K562 (cell line): ENCODE measurements around the gene PPM1N. TPM values are rescaled to one million over a fixed set of nuclear protein-coding genes. Genes with fewer than 3 reads are reported as not detected.
A peak's percentile ranks its signal among the peaks of the same experiment; 100 is the strongest.

ENCODE experiments used
- CBX1 ChIP-seq: sonication (generic); IDR thresholded peaks from 2 replicates; pipeline ENCODE4 v1.6.1; 2016; ENCODE audit warnings: antibody characterized with exemption, low read depth, mild to moderate bottlenecking
- CBX5 ChIP-seq: IDR thresholded peaks from 2 replicates; pipeline ENCODE4 v1.6.1; 2014; ENCODE audit warnings: low read depth, borderline replicate concordance
- CREM ChIP-seq: IDR thresholded peaks from 2 replicates; pipeline ENCODE4 v1.6.1; 2014; ENCODE audit warnings: antibody characterized with exemption, low read depth
- DMBX1 ChIP-seq: fragments of 250-450 bp; sonication (Bioruptor Pico); IDR thresholded peaks from 2 replicates; pipeline ENCODE4 v1.8.0; 2022; ENCODE audit warnings: inconsistent platforms, mild to moderate bottlenecking, moderate library complexity, borderline replicate concordance
- FOXA1 ChIP-seq: fragments of 450-650 bp; IDR thresholded peaks from 2 replicates; pipeline ENCODE4 v1.6.1; 2016; ENCODE audit warnings: mild to moderate bottlenecking, borderline replicate concordance
- GABPA ChIP-seq: fragments of 200-800 bp; sonication (Bioruptor generic); conservative IDR thresholded peaks from 2 replicates; pipeline ENCODE4 v1.6.1; 2016; ENCODE audit warnings: low read depth, missing genetic modification characterization, missing compliant biosample characterization
- IRF1 ChIP-seq: sonication (generic); formaldehyde crosslinking; IDR thresholded peaks from 2 replicates; pipeline ENCODE4 v1.8.0; 2022; ENCODE audit warnings: missing genetic modification reagents, mild to moderate bottlenecking, borderline replicate concordance
- KAT7 ChIP-seq: sonication (generic); formaldehyde crosslinking; IDR thresholded peaks from 2 replicates; pipeline ENCODE4 v1.8.0; 2022; ENCODE audit warnings: missing genetic modification reagents, mild to moderate bottlenecking, borderline replicate concordance
- MAX ChIP-seq: sonication (generic); formaldehyde crosslinking; IDR thresholded peaks from 2 replicates; pipeline ENCODE4 v1.9.0; 2022; ENCODE audit warnings: mild to moderate bottlenecking, missing genetic modification reagents
- NR2C1 ChIP-seq, 2 experiments: fragments of 450-650 bp; IDR thresholded peaks; 2 replicates each; pipeline ENCODE4 v1.6.1; 2017; ENCODE audit warnings: mild to moderate bottlenecking in 2 of 2, antibody characterized with exemption in 1 of 2, inconsistent platforms in 1 of 2, missing compliant biosample characterization in 1 of 2, missing genetic modification characterization in 1 of 2
- PHF20 ChIP-seq: fragments of 450-650 bp; IDR thresholded peaks from 2 replicates; pipeline ENCODE4 v1.6.1; 2018; ENCODE audit not compliant: partially characterized antibody
- PPARD ChIP-seq: fragments of 250-450 bp; sonication (Bioruptor Pico); IDR thresholded peaks from 2 replicates; pipeline ENCODE4 v1.8.0; 2022; ENCODE audit warnings: inconsistent platforms, mild to moderate bottlenecking, moderate library complexity
- PRDM10 ChIP-seq: fragments of 450-650 bp; IDR thresholded peaks from 2 replicates; pipeline ENCODE4 v1.6.1; 2018; ENCODE audit not compliant: partially characterized antibody
- RHOXF2B ChIP-seq: fragments of 250-450 bp; sonication (Bioruptor Pico); conservative IDR thresholded peaks from 2 replicates; pipeline ENCODE4 v1.5.1; 2021
- TCF3 ChIP-seq: sonication (generic); formaldehyde crosslinking; IDR thresholded peaks from 2 replicates; pipeline ENCODE4 v1.4.0; 2020; ENCODE audit warnings: mild to moderate bottlenecking, missing genetic modification reagents
- TEAD2 ChIP-seq: fragments of 450-650 bp; IDR thresholded peaks from 2 replicates; pipeline ENCODE4 v1.6.1; 2016; ENCODE audit warnings: missing genetic modification characterization, control low read depth, missing compliant biosample characterization
- TFE3 ChIP-seq: fragments of 450-650 bp; formaldehyde crosslinking; IDR thresholded peaks from 2 replicates; pipeline ENCODE4 v1.4.0; 2020; ENCODE audit warnings: mild to moderate bottlenecking, mixed read lengths
- ZFX ChIP-seq: sonication (generic); formaldehyde crosslinking; IDR thresholded peaks from 2 replicates; pipeline ENCODE4 v1.8.0; 2022; ENCODE audit warnings: mild to moderate bottlenecking, missing genetic modification reagents, moderate library complexity
- ZNF280A ChIP-seq: fragments of 450-650 bp; IDR thresholded peaks from 2 replicates; pipeline ENCODE4 v1.6.1; 2018; ENCODE audit warnings: mild to moderate bottlenecking, low read depth; ENCODE audit not compliant: partially characterized antibody
- polyA plus RNA-seq, 8 experiments: library from polyadenylated mRNA; depleted of rRNA in 4 of 8; stranded (reverse) in 5 of 8; unstranded in 3 of 8; fragments of >200 nt; fragmentation: Nextera tagmentation in 2 of 8; fragmentation: Illumina TruSeq in 1 of 8; extraction: Ambion mirVana in 2 of 8; extraction: Trizol in 1 of 8; gene quantifications; 2 replicates each; pipeline versions ENCODE4 v1.2.1 to v1.2.3, GENCODE V29; 2011 to 2014; ENCODE audit warnings: inconsistent platforms in 1 of 8, missing spikeins in 1 of 8
- total RNA-seq, 7 experiments: library from RNA; depleted of rRNA in 6 of 7; stranded (reverse); fragments of >200 nt in 6 of 7; fragmentation: Illumina TruSeq in 2 of 7; extraction: Trizol in 2 of 7; gene quantifications; 2 replicates each; pipeline versions ENCODE4 v1.2.1 to v1.2.3, GENCODE V29; 2011 to 2021; ENCODE audit warnings: low replicate concordance in 1 of 7

PPM1N gene
- total and polyA plus RNA-seq, 9 of the 15 experiments (the other 6 are each of a cell fraction or from before 2014, with no cell fraction given), result 4.5 to 15.6 (median 8.7) TPM

GRCh38 chr19:45492627-45493470 is 5.4 kb upstream of the PPM1N start (continued):
- TF ChIP-seq PRDM10, result peak; percentile 94
- TF ChIP-seq TCF3 (CRISPR knock-in tag), result peak; percentile 31; the same call in 1 of the 2 replicates
- TF ChIP-seq TFE3, result no peak
- 0 out of 2 replicates have a peak, but pooled peaks have one; percentile 2 for TF ChIP-seq CREM
- TF ChIP-seq FOXA1, result no peak
- TF ChIP-seq ZNF280A, result no peak
- TF ChIP-seq NR2C1 (IDR thresholded peaks at IDR 0.05), result 0 out of 2 replicates have a peak, but pooled peaks have one; percentile 29
- TF ChIP-seq NR2C1 (tag; IDR thresholded peaks at IDR 0.05), result no peak
- TF ChIP-seq IRF1, result 0 out of 2 replicates have a peak, but pooled peaks have one; percentile 48
- peak; percentile 47 for TF ChIP-seq GABPA (tag)
- no peak; the same call in 1 of the 2 replicates for TF ChIP-seq CBX1
- TF ChIP-seq KAT7 (CRISPR knock-in tag), result peak; percentile 48; the same call in 1 of the 2 replicates
- no peak for TF ChIP-seq RHOXF2B (CRISPR knock-in tag)
- TF ChIP-seq PPARD, result no peak
- TF ChIP-seq ZFX (CRISPR knock-in tag), result peak; percentile 59
- TF ChIP-seq PHF20, result no peak
- 0 out of 2 replicates have a peak, but pooled peaks have one; percentile 34 for TF ChIP-seq MAX (CRISPR knock-in tag)
- no peak for TF ChIP-seq CBX5
- TF ChIP-seq DMBX1 (CRISPR knock-in tag), result no peak
- no peak for TF ChIP-seq TEAD2
